Measurements from ENCODE around the gene GDF11. TPM values are rescaled to one million over a fixed set of nuclear protein-coding genes. Genes with fewer than 3 reads are reported as not detected.

Gene GDF11
- polyA plus RNA-seq, 2 of the 4 experiments (the other 2 are of a cell fraction): 1.2 to 3.6 TPM

DNA sequence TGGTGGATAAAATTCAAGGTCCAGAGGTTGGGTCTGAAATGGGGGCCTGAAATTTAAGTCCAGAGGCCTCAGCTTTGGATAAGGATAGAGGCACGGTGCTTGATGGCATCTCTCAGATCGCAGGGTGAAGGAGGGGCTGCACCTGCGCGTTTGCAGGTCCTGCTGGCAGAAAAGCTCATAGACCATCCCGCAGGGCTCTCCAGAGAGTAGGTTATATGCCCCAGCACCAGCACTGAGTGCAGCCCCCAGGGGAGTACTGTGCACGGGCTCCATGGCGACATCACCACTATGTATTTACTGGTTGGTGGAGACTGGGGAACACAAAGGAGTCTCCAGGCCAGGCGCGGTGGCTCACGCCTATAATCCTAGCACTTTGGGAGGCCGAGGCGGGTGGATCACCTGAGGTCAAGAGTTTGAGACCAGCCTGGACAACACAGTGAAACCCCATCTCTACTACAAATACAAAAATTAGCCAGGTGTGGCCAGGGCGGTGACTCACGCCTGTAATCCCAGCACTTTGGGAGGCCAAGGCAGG, 9.8 kb upstream of the GDF11 start:
- WGBS (ENCODE audit: missing lambda C conversion rate): 90% methylated on average over 14 of the region's 14 CpGs
- H3K27ac ChIP-seq: no peak overlapping the region
- no peak overlapping the region for H3K4me3 ChIP-seq
- H3K4me2 ChIP-seq: no peak overlapping the region
- TF ChIP-seq KDM5A (IDR thresholded peaks at IDR 0.05) (no peak), MYC (IDR thresholded peaks at IDR 0.05; ENCODE audit: borderline replicate concordance, low read length) (no peak), MAFK (IDR thresholded peaks at IDR 0.05; ENCODE audit: partially characterized antibody) (no peak), SMC3 (IDR thresholded peaks at IDR 0.05) (no peak), EHF (CRISPR knock-in tag; IDR thresholded peaks at IDR 0.05) (no peak), RFX5 (IDR thresholded peaks at IDR 0.05) (no peak), EP300 (IDR thresholded peaks at IDR 0.05) (no peak), NPAS2 (CRISPR knock-in tag; IDR thresholded peaks at IDR 0.05; ENCODE audit: borderline replicate concordance) (no peak), MAZ (IDR thresholded peaks at IDR 0.05; ENCODE audit: borderline replicate concordance, low read depth, low read length) (no peak), NFE2L2 (conservative IDR thresholded peaks at IDR 0.05; ENCODE audit: low read length) (no peak), CBX2 (IDR thresholded peaks at IDR 0.05; ENCODE audit: borderline replicate concordance, low read depth) (no peak), RNF2 (IDR thresholded peaks at IDR 0.05; ENCODE audit: borderline replicate concordance, low read depth) (no peak), POLR2AphosphoS2 (conservative IDR thresholded peaks at IDR 0.05; ENCODE audit: low read length) (no peak), ZNF302 (CRISPR knock-in tag; IDR thresholded peaks at IDR 0.05) (no peak), NR3C1 (IDR thresholded peaks at IDR 0.05) (no peak), TP53 (CRISPR knock-in tag; IDR thresholded peaks at IDR 0.05) (no peak)
- TF ChIP-seq, protein P1, sequence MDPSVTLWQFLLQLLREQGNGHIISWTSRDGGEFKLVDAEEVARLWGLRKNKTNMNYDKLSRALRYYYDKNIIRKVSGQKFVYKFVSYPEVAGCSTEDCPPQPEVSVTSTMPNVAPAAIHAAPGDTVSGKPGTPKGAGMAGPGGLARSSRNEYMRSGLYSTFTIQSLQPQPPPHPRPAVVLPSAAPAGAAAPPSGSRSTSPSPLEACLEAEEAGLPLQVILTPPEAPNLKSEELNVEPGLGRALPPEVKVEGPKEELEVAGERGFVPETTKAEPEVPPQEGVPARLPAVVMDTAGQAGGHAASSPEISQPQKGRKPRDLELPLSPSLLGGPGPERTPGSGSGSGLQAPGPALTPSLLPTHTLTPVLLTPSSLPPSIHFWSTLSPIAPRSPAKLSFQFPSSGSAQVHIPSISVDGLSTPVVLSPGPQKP (IDR thresholded peaks at IDR 0.05; ENCODE audit: low read depth, low read length): no peak
- TF ChIP-seq, protein P2, sequence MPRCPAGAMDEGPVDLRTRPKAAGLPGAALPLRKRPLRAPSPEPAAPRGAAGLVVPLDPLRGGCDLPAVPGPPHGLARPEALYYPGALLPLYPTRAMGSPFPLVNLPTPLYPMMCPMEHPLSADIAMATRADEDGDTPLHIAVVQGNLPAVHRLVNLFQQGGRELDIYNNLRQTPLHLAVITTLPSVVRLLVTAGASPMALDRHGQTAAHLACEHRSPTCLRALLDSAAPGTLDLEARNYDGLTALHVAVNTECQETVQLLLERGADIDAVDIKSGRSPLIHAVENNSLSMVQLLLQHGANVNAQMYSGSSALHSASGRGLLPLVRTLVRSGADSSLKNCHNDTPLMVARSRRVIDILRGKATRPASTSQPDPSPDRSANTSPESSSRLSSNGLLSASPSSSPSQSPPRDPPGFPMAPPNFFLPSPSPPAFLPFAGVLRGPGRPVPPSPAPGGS (IDR thresholded peaks at IDR 0.05): no peak
- TF ChIP-seq, protein P3, sequence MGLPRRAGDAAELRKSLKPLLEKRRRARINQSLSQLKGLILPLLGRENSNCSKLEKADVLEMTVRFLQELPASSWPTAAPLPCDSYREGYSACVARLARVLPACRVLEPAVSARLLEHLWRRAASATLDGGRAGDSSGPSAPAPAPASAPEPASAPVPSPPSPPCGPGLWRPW (IDR thresholded peaks at IDR 0.05): no peak
- ATAC-seq: no peak
- no peak for FAIRE-seq
- POLR2A ChIA-PET: no interaction called here
- H3K9me3 ChIP-seq: no peaks in the 10 kb centered on the region
- CTCF ChIA-PET: interaction anchor here (1.2 to 11.7 kb wide), 2 partner anchors 13 to 77 kb away, joined by 3 to 139 read pairs; partner anchors contain the start of genes BLOC1S1 and RDH5
- DNase-seq (ENCODE audit: low read depth in 1 of 2, low spot score in 1 of 2): no peak
- peaks cover 14% of the 10 kb centered on the region for H3K4me1 ChIP-seq

DNA sequence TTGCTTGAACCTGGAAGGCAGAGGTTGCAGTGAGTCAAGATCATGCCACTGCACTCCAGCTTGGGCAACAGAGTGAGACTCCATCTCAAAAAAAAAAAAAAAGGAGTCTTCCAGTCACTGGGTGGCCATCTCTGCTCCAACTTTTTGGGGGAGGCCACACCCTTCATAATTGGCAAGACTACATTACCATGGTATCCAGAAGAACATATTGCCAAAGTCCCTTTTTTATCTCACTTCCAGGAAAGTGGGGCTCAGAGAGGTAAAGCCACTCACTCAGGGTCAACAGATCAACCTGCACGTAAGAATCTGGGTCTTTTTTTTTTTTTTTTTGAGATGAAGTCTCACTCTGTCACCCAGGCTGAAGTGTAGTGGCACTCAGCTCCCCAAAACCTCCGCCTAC, 9.1 kb upstream of the GDF11 start:
- CTCF ChIA-PET: interaction anchor here (0.8 to 11.7 kb wide), 8 partner anchors 14 to 262 kb away, joined by 3 to 139 read pairs (median 3); partner anchors contain the start of genes BLOC1S1, DGKA and RDH5

More for the DNA sequence above, 9.1 kb upstream of the GDF11 start:
- FAIRE-seq (no peak), DNase-seq (ENCODE audit: low read depth in 1 of 2, low spot score in 1 of 2) (no peak), ATAC-seq (no peak)
- POLR2A ChIA-PET: no interaction called here
- Histone ChIP-seq H3K4me3 (no peak overlapping the region), H3K9me3 (no peaks in the 10 kb centered on the region), H3K4me2 (no peak overlapping the region), H3K27ac (no peak overlapping the region), H3K4me1 (peaks cover 16% of the 10 kb centered on the region)
- TF ChIP-seq, protein P4, sequence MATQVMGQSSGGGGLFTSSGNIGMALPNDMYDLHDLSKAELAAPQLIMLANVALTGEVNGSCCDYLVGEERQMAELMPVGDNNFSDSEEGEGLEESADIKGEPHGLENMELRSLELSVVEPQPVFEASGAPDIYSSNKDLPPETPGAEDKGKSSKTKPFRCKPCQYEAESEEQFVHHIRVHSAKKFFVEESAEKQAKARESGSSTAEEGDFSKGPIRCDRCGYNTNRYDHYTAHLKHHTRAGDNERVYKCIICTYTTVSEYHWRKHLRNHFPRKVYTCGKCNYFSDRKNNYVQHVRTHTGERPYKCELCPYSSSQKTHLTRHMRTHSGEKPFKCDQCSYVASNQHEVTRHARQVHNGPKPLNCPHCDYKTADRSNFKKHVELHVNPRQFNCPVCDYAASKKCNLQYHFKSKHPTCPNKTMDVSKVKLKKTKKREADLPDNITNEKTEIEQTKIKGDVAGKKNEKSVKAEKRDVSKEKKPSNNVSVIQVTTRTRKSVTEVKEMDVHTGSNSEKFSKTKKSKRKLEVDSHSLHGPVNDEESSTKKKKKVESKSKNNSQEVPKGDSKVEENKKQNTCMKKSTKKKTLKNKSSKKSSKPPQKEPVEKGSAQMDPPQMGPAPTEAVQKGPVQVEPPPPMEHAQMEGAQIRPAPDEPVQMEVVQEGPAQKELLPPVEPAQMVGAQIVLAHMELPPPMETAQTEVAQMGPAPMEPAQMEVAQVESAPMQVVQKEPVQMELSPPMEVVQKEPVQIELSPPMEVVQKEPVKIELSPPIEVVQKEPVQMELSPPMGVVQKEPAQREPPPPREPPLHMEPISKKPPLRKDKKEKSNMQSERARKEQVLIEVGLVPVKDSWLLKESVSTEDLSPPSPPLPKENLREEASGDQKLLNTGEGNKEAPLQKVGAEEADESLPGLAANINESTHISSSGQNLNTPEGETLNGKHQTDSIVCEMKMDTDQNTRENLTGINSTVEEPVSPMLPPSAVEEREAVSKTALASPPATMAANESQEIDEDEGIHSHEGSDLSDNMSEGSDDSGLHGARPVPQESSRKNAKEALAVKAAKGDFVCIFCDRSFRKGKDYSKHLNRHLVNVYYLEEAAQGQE (IDR thresholded peaks at IDR 0.05): no peak
- TF ChIP-seq, protein P5, sequence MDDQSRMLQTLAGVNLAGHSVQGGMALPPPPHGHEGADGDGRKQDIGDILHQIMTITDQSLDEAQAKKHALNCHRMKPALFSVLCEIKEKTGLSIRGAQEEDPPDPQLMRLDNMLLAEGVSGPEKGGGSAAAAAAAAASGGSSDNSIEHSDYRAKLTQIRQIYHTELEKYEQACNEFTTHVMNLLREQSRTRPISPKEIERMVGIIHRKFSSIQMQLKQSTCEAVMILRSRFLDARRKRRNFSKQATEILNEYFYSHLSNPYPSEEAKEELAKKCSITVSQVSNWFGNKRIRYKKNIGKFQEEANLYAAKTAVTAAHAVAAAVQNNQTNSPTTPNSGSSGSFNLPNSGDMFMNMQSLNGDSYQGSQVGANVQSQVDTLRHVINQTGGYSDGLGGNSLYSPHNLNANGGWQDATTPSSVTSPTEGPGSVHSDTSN (IDR thresholded peaks at IDR 0.05): no peak
- no peak for TF ChIP-seq EHMT2 (IDR thresholded peaks at IDR 0.05; ENCODE audit: low read depth)
- no peak for TF ChIP-seq EP300 (IDR thresholded peaks at IDR 0.05)
- TF ChIP-seq HOXB5 (CRISPR knock-in tag; IDR thresholded peaks at IDR 0.05): no peak
- TF ChIP-seq, protein P6, sequence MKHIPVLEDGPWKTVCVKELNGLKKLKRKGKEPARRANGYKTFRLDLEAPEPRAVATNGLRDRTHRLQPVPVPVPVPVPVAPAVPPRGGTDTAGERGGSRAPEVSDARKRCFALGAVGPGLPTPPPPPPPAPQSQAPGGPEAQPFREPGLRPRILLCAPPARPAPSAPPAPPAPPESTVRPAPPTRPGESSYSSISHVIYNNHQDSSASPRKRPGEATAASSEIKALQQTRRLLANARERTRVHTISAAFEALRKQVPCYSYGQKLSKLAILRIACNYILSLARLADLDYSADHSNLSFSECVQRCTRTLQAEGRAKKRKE (CRISPR knock-in tag; IDR thresholded peaks at IDR 0.05; ENCODE audit: low read depth): no peak
- no peak for TF ChIP-seq BHLHE40 (IDR thresholded peaks at IDR 0.05; ENCODE audit: low read depth, low read length)
- no peak for TF ChIP-seq FOXS1 (CRISPR knock-in tag; IDR thresholded peaks at IDR 0.05)
- 90% methylated on average over 2 of the region's 2 CpGs for WGBS (ENCODE audit: missing lambda C conversion rate)
